HCT116 (cell line): Measurements from ENCODE around the gene ACAD8. TPM values are rescaled to one million over a fixed set of nuclear protein-coding genes. Genes with fewer than 3 reads are reported as not detected.
A peak's percentile ranks its signal among the peaks of the same experiment; 100 is the strongest.

Experiments used
- ATAC-seq: fragments of 200-7000 bp; cut with Tn5 transposase; 2 replicates; pipeline ENCODE4 v1.9.1; 2020; ENCODE audit warnings: mild to moderate bottlenecking, moderate library complexity
- BruUV-seq: library from RNA; stranded (reverse); fragments of 400-500 nt; replicated peaks from 2 replicates; lab custom pipeline; 2021; lab: Mats Ljungman, UMichigan
- CTCF ChIA-PET: fragments of 300-600 bp; sonication (Branson Sonifier 250); formaldehyde crosslinking; loops from one replicate; lab custom pipeline; 2021; ENCODE audit warnings: antibody characterized with exemption; lab: Charles Lee
- POLR2A ChIA-PET: fragments of 300-600, 350-600 bp; sonication (Branson Sonifier 250); formaldehyde crosslinking; loops from one replicate; lab custom pipeline; 2021; ENCODE audit warnings: antibody characterized with exemption; lab: Charles Lee
- RAD21 ChIA-PET, 2 experiments: fragments of 300-600 bp; sonication (Branson Sonifier 250); formaldehyde crosslinking; loops; one replicate each; lab custom pipeline; 2023; ENCODE audit warnings: low total read pairs in 2 of 2; ENCODE audit not compliant: uncharacterized antibody in 2 of 2, unreplicated experiment in 2 of 2, low non-redundant PET in 1 of 2; lab: Charles Lee
- DNase-seq: peaks from one replicate; pipeline ENCODE4 v3.0.0-alpha.2; 2010; ENCODE audit warnings: low read depth, low spot score
- H2AFZ ChIP-seq: fragments of 200-600 bp; shearing (Covaris generic), sonication (generic); 2 replicates; pipeline ENCODE4 v1.6.1; 2017; ENCODE audit warnings: low read depth, mixed run types, mixed read lengths, antibody characterized with exemption, low read length; ENCODE audit not compliant: poor library complexity, severe bottlenecking
- H3K27ac ChIP-seq: 2 replicates; pipeline ENCODE4 v1.5.1; 2012; ENCODE audit warnings: low read depth, low read length
- H3K27me3 ChIP-seq: fragments of 200-600 bp; sonication (generic); 2 replicates; pipeline ENCODE4 v1.6.1; 2016; ENCODE audit warnings: mixed run types, low read length, mixed read lengths; ENCODE audit not compliant: insufficient read depth
- H3K36me3 ChIP-seq, 2 experiments: fragments of 200-500 bp in 1 of 2; fragments of 200-600 bp in 1 of 2; sonication (Bioruptor generic) in 1 of 2; sonication (generic) in 1 of 2; 2 replicates each; pipeline versions ENCODE4 v1.5.1 to v1.6.1; 2014 to 2016; ENCODE audit warnings: low read length in 2 of 2, inconsistent platforms in 1 of 2, mixed read lengths in 1 of 2, mixed run types in 1 of 2; ENCODE audit not compliant: insufficient read depth in 2 of 2, control insufficient read depth in 1 of 2
- H3K4me1 ChIP-seq, 2 experiments: fragments of 200-600 bp in 1 of 2; sonication (generic) in 1 of 2; 2 replicates each; pipeline versions ENCODE4 v1.5.1 to v1.6.1; 2012 to 2017; ENCODE audit warnings: low read length in 2 of 2, inconsistent platforms in 1 of 2, mild to moderate bottlenecking in 1 of 2, mixed read lengths in 1 of 2, mixed run types in 1 of 2, moderate library complexity in 1 of 2; ENCODE audit not compliant: insufficient read depth in 2 of 2, control insufficient read depth in 1 of 2
- H3K4me2 ChIP-seq: fragments of 200-600 bp; sonication (generic); 2 replicates; pipeline ENCODE4 v1.6.1; 2017; ENCODE audit warnings: mixed run types, low read length, mixed read lengths
- H3K4me3 ChIP-seq, 2 experiments: fragments of 200-600 bp in 1 of 2; sonication (generic) in 1 of 2; replicated peaks in 1 of 2; 2 replicates each; pipeline ENCODE4 v1.5.1; 2011 to 2016; ENCODE audit warnings: low read length in 2 of 2, control low read depth in 1 of 2, low read depth in 1 of 2, mild to moderate bottlenecking in 1 of 2, mixed read lengths in 1 of 2, mixed run types in 1 of 2
- H3K79me2 ChIP-seq: fragments of 200-600 bp; sonication (generic); 2 replicates; pipeline ENCODE4 v1.6.1; 2017; ENCODE audit warnings: mild to moderate bottlenecking, mixed run types, low read length, moderate library complexity, mixed read lengths; ENCODE audit not compliant: insufficient read depth
- H3K9ac ChIP-seq: fragments of 200-600 bp; sonication (generic); 2 replicates; pipeline ENCODE4 v1.6.1; 2016; ENCODE audit warnings: low read length, mixed read lengths
- H3K9me2 ChIP-seq: fragments of 200-600 bp; sonication (generic), shearing (Covaris generic); 2 replicates; pipeline ENCODE4 v1.6.1; 2017; ENCODE audit warnings: mixed run types, mild to moderate bottlenecking, moderate library complexity; ENCODE audit not compliant: insufficient read depth
- H3K9me3 ChIP-seq, 2 experiments: fragments of 200-500 bp in 1 of 2; fragments of 200-600 bp in 1 of 2; sonication (Bioruptor generic) in 1 of 2; sonication (generic) in 1 of 2; 2 replicates each; pipeline ENCODE4 v1.6.1; 2014 to 2017; ENCODE audit warnings: low read length in 2 of 2, mixed read lengths in 2 of 2, inconsistent platforms in 1 of 2, low read depth in 1 of 2, mild to moderate bottlenecking in 1 of 2, mixed run types in 1 of 2, moderate library complexity in 1 of 2; ENCODE audit not compliant: control insufficient read depth in 1 of 2, insufficient read depth in 1 of 2
- H4K20me1 ChIP-seq: fragments of 200-600 bp; sonication (generic), shearing (Covaris generic); 2 replicates; pipeline ENCODE4 v1.6.1; 2017; ENCODE audit warnings: mixed run types, mild to moderate bottlenecking, moderate library complexity; ENCODE audit not compliant: insufficient read depth
- CBX3 ChIP-seq: IDR thresholded peaks from 2 replicates; pipeline ENCODE4 v1.6.1; 2012; ENCODE audit warnings: low read depth
- EGR1 ChIP-seq: IDR thresholded peaks from 2 replicates; pipeline ENCODE4 v1.6.1; 2012; ENCODE audit warnings: low read depth
- EZH2 ChIP-seq: fragments of 200-600 bp; sonication (generic); IDR thresholded peaks from 2 replicates; pipeline ENCODE4 v1.6.1; 2017; ENCODE audit warnings: antibody characterized with exemption, mixed run types
- EZH2phosphoT487 ChIP-seq: fragments of 200-600 bp; IDR thresholded peaks from 2 replicates; pipeline ENCODE4 v1.6.1; 2018; ENCODE audit warnings: antibody characterized with exemption, borderline replicate concordance
- JUND ChIP-seq: IDR thresholded peaks from 2 replicates; pipeline ENCODE4 v1.6.1; 2012
- POLR2A ChIP-seq: IDR thresholded peaks from 2 replicates; pipeline ENCODE4 v1.7.0; 2011; ENCODE audit warnings: borderline replicate concordance; ENCODE audit not compliant: insufficient read depth, insufficient read length; ENCODE audit errors: extremely low read depth
- POLR2AphosphoS5 ChIP-seq: IDR thresholded peaks from 2 replicates; pipeline ENCODE4 v1.6.1; 2011; ENCODE audit warnings: mild to moderate bottlenecking, low read depth, low read length, moderate library complexity
- RAD21 ChIP-seq: IDR thresholded peaks from 2 replicates; pipeline ENCODE4 v1.6.1; 2012; ENCODE audit warnings: low read depth, mild to moderate bottlenecking
- SIN3A ChIP-seq: IDR thresholded peaks from 2 replicates; pipeline ENCODE4 v1.6.1; 2012; ENCODE audit warnings: low read depth
- SP1 ChIP-seq: IDR thresholded peaks from 2 replicates; pipeline ENCODE4 v1.6.1; 2012; ENCODE audit warnings: low read depth
- SRF ChIP-seq: IDR thresholded peaks from 2 replicates; pipeline ENCODE4 v1.6.1; 2012; ENCODE audit warnings: low read depth
- TCF7L2 ChIP-seq: IDR thresholded peaks from 2 replicates; pipeline ENCODE4 v1.7.0; 2011; ENCODE audit warnings: borderline replicate concordance, inconsistent platforms; ENCODE audit not compliant: insufficient read depth, insufficient read length; ENCODE audit errors: extremely low read depth
- ZNF274 ChIP-seq: fragments of 200-500 bp; sonication (Bioruptor generic); IDR thresholded peaks from 2 replicates; pipeline ENCODE4 v1.6.1; 2014; ENCODE audit warnings: mild to moderate bottlenecking, low read depth, low read length, inconsistent platforms
- intact Hi-C: fragments of 100-400 bp; cut with micrococcal nuclease; formaldehyde crosslinking; loops from 2 replicates; pipeline ENCODE4 v1.10.0; 2022
- total RNA-seq: library from RNA; stranded (reverse); gene quantifications from one replicate; pipeline ENCODE4 v1.2.1, GENCODE V29; 2021; ENCODE audit not compliant: unreplicated experiment
- TF ChIP-seq, protein P1 (sequence below): IDR thresholded peaks from 2 replicates; pipeline ENCODE4 v1.6.1; 2012
- TF ChIP-seq, protein P2 (sequence below), 3 experiments: fragments of 200-600 bp in 1 of 3; sonication (generic) in 1 of 3; IDR thresholded peaks in 2 of 3; conservative IDR thresholded peaks in 1 of 3; 2 replicates each; pipeline ENCODE4 v1.5.1; 2012 to 2017; ENCODE audit warnings: low read depth in 2 of 3, low read length in 2 of 3, antibody characterized with exemption in 1 of 3, borderline replicate concordance in 1 of 3, control low read depth in 1 of 3, mild to moderate bottlenecking in 1 of 3, mixed read lengths in 1 of 3, mixed run types in 1 of 3, moderate library complexity in 1 of 3; ENCODE audit not compliant: insufficient read depth in 1 of 3

ACAD8 gene
- total RNA-seq, 1 experiment from 2014 or later = 21.0 TPM

DNA sequence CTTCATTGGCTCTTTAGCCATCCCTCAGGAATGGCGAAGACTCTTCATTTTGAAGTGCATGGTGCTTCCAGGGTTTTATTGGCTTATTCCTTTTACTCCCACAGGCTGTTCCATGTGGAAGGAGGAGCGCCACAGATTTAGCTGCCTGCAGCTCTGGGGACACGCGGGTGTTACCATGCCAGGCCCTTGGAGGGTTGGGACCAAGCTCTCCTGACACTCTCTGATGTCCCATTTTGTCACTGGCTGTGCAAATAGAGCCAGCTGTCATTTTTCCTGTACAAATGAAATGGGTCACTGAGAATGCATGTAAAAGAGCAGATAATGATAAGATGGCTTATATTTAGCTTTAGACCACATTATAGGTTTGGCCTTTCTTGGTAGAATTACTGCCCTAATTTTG is 9.5 kb upstream of the ACAD8 start:
- BruUV-seq = no TSS peak
- no peaks in the 10 kb centered on the region for H3K9me3 ChIP-seq
- H4K20me1 ChIP-seq = no peaks in the 10 kb centered on the region
- no peak overlapping the region for H3K27ac ChIP-seq
- H3K9ac ChIP-seq = no peak overlapping the region
- H3K27me3 ChIP-seq = no peaks in the 10 kb centered on the region
- ChIA-PET RAD21 (no interaction called here), CTCF (interaction anchor here (1.4 kb wide), 1 partner anchor 19 kb away, joined by 3 read pairs; the partner anchor contains the start of genes NCAPD3 and VPS26B), POLR2A (no interaction called here)
- H3K4me2 ChIP-seq = no peak overlapping the region
- H3K79me2 ChIP-seq = no peaks in the 10 kb centered on the region
- TF ChIP-seq ZNF274 (no peak), SIN3A (no peak), JUND (no peak), CBX3 (no peak), EGR1 (no peak), SRF (no peak), EZH2phosphoT487 (no peak), POLR2A (no peak), SP1 (no peak), TCF7L2 (no peak), EZH2 (no peak), POLR2AphosphoS5 (no peak)
- TF ChIP-seq, protein P1, sequence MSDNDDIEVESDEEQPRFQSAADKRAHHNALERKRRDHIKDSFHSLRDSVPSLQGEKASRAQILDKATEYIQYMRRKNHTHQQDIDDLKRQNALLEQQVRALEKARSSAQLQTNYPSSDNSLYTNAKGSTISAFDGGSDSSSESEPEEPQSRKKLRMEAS = no peak
- intact Hi-C loops = no loop called here
- no peak overlapping the region for H2AFZ ChIP-seq
- ATAC-seq (no peak), DNase-seq (no peak)
- H3K4me1 ChIP-seq = no peaks in the 10 kb centered on the region
- H3K4me3 ChIP-seq = no peak overlapping the region
- no peaks in the 10 kb centered on the region for H3K9me2 ChIP-seq
- H3K36me3 ChIP-seq = peaks cover 20 to 24% of the 10 kb centered on the region in 2 experiments

DNA sequence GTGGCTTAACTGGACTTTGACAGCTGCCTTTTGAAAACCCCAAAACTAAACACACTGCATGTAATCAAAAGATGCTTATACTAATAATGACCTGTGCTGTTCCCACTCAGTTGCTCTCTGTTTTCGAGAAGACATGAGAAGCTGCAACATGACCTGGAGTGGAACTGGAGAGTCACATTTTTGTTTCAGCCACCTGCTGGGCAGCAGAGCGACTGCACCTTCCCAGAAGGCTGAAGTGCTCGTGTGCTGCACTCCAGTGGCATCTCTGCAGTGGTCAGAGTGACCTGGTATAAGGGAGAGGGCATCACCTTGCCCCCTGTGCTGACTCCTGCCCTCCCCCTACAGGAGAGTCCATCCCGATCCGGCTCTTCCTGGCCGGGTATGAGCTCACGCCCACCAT is 8.8 kb upstream of the ACAD8 start:
- DNase-seq = no peak
- peaks cover 19 to 24% of the 10 kb centered on the region in 2 experiments for H3K36me3 ChIP-seq

More for the DNA sequence above, 8.8 kb upstream of the ACAD8 start:
- no peak overlapping the region for H3K27ac ChIP-seq
- intact Hi-C loops = no loop called here
- peak; percentile 87 for ATAC-seq
- ChIA-PET RAD21 (no interaction called here), POLR2A (no interaction called here), CTCF (interaction anchor here (1.4 kb wide), 1 partner anchor 20 kb away, joined by 3 read pairs; the partner anchor contains the start of genes NCAPD3 and VPS26B)
- no peaks in the 10 kb centered on the region for H3K9me2 ChIP-seq
- H4K20me1 ChIP-seq = no peaks in the 10 kb centered on the region
- no peak overlapping the region for H3K4me2 ChIP-seq
- H3K79me2 ChIP-seq = no peaks in the 10 kb centered on the region
- no peak overlapping the region for H3K4me3 ChIP-seq
- no TSS peak for BruUV-seq
- no peak for TF ChIP-seq POLR2AphosphoS5
- peak; percentile 29; the same call in 1 of the 2 replicates for TF ChIP-seq RAD21
- TF ChIP-seq, protein P2, sequence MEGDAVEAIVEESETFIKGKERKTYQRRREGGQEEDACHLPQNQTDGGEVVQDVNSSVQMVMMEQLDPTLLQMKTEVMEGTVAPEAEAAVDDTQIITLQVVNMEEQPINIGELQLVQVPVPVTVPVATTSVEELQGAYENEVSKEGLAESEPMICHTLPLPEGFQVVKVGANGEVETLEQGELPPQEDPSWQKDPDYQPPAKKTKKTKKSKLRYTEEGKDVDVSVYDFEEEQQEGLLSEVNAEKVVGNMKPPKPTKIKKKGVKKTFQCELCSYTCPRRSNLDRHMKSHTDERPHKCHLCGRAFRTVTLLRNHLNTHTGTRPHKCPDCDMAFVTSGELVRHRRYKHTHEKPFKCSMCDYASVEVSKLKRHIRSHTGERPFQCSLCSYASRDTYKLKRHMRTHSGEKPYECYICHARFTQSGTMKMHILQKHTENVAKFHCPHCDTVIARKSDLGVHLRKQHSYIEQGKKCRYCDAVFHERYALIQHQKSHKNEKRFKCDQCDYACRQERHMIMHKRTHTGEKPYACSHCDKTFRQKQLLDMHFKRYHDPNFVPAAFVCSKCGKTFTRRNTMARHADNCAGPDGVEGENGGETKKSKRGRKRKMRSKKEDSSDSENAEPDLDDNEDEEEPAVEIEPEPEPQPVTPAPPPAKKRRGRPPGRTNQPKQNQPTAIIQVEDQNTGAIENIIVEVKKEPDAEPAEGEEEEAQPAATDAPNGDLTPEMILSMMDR (IDR thresholded peaks at IDR 0.05 in 2 of 3, conservative IDR thresholded peaks at IDR 0.05 in 1 of 3; ENCODE audit: borderline replicate concordance in 1 of 3, insufficient read depth in 1 of 3, low read depth in 2 of 3, low read length in 2 of 3) = peak; percentile 33 to 60 (median 47); a peak in 5 of 6 replicates
- no peaks in the 10 kb centered on the region for H3K27me3 ChIP-seq
- no peak overlapping the region for H2AFZ ChIP-seq
- no peak overlapping the region for H3K9ac ChIP-seq
- no peaks in the 10 kb centered on the region for H3K4me1 ChIP-seq
- H3K9me3 ChIP-seq = no peaks in the 10 kb centered on the region
